Breast epithelium (tissue), 4 donors: Measurements from ENCODE around the gene BCORL1. TPM values are rescaled to one million over a fixed set of nuclear protein-coding genes. Genes with fewer than 3 reads are reported as not detected.

Source experiments
- DNase-seq, 2 donors: peaks; one replicate each; pipeline ENCODE4 v3.0.0-alpha.2; 2019; ENCODE audit warnings: low spot score in 2 of 2
- H3K27ac ChIP-seq, 2 donors: fragments of 200-600 bp; sonication (generic) in 1 of 2; one replicate each; pipeline ENCODE4 v1.5.1; 2016 to 2019; ENCODE audit warnings: mild to moderate bottlenecking in 1 of 2
- H3K27me3 ChIP-seq, 2 donors: fragments of 200-600 bp; sonication (generic) in 1 of 2; one replicate each; pipeline versions ENCODE4 v1.5.1 to v1.6.0; 2017 to 2019; ENCODE audit warnings: control low read depth in 1 of 2, mild to moderate bottlenecking in 1 of 2
- H3K36me3 ChIP-seq: fragments of 200-600 bp; one replicate; pipeline ENCODE4 v1.5.1; 2019
- H3K4me1 ChIP-seq, 2 donors: fragments of 200-600 bp; sonication (generic); one replicate each; pipeline ENCODE4 v1.5.1; 2016 to 2019; ENCODE audit warnings: control low read depth in 1 of 2
- H3K4me3 ChIP-seq, 3 donors: fragments of 200-600 bp; sonication (generic); 1 replicate in 2 of 3; 2 replicates in 1 of 3; pipeline ENCODE4 v1.5.1; 2016 to 2019; ENCODE audit warnings: mild to moderate bottlenecking in 3 of 3, moderate library complexity in 2 of 3
- H3K9me3 ChIP-seq, 2 donors: fragments of 200-600 bp; sonication (generic) in 1 of 2; one replicate each; pipeline ENCODE4 v1.5.1; 2016 to 2019; ENCODE audit warnings: control low read depth in 1 of 2
- POLR2A ChIP-seq: fragments of 450-650 bp; IDR thresholded peaks from one replicate; pipeline ENCODE4 v1.6.1; 2016; ENCODE audit warnings: antibody characterized with exemption, mild to moderate bottlenecking, moderate library complexity
- POLR2AphosphoS5 ChIP-seq, 3 donors: sonication (generic); formaldehyde crosslinking; IDR thresholded peaks; one replicate each; pipeline ENCODE4 v1.6.1; 2017; ENCODE audit warnings: antibody characterized with exemption in 3 of 3
- intact Hi-C: fragments of 100-400 bp; cut with DNase I; formaldehyde crosslinking; loops from one replicate; pipeline ENCODE4 v1.15.1; 2023; ENCODE audit warnings: low total_unique reads
- total RNA-seq, 3 donors: library from RNA; depleted of rRNA; stranded (reverse); fragments of >200 nt; gene quantifications; one replicate each; pipeline ENCODE4 v1.1.0, GENCODE V29; 2016
- TF ChIP-seq, protein P1 (sequence below), 3 donors: fragments of 450-650 bp; IDR thresholded peaks; one replicate each; pipeline ENCODE4 v1.5.1; 2016 to 2017; ENCODE audit warnings: antibody characterized with exemption in 3 of 3, mild to moderate bottlenecking in 3 of 3, moderate library complexity in 3 of 3

The BCORL1 gene
- total RNA-seq, 3 donors from 2014 or later = 4.5 to 5.0 (median 4.9) TPM

DNA sequence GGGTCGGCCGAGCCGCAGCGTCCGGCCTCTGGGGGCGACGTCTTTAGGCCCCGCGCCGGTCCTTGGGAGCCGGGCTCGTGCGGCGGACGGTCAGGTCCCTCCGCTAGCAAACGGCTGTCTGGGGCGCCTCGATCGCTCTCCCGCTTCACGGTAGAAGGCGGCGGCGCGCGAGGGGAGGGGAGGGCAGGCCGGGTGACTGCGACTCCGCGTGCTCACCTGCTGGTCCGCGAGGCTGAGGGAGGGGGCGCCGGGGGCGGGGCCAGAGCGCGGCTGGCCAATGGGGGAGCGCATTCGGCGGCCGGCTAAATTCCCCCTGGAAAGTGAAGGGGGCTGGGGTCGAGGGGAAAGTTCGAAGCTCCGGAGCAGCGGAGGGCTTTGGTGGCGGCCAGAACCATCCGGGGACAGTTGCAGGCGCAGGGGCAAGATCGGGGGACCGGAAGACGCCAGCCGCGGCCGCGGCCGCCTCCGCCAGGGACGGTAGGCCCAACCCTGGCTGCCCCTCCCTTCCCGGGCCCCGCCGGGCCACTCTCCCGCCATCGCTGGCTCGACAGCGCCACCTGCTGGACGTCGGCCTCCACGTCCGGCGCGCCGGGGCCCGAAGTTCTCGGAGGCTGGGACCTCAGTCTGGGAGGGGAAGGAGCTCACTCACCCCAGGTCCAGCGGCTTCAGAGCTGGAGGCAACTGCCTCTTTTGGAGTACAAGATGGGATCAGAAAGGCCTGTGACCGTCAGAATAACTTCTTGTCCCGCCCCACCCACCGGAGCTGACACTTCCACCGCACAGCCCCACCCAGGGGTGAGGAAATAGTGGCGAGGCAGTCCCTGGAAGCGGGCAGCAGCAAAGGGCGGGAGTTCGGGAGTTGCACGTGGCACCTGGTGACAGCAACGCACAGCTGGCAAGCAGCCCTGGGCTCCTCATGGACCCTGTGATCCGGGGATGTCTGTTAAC lies 78.0 kb downstream of the BCORL1 start:
- H3K27ac ChIP-seq = peak overlapping the region; percentile 50 to 72
- intact Hi-C loops = no loop called here

DNA sequence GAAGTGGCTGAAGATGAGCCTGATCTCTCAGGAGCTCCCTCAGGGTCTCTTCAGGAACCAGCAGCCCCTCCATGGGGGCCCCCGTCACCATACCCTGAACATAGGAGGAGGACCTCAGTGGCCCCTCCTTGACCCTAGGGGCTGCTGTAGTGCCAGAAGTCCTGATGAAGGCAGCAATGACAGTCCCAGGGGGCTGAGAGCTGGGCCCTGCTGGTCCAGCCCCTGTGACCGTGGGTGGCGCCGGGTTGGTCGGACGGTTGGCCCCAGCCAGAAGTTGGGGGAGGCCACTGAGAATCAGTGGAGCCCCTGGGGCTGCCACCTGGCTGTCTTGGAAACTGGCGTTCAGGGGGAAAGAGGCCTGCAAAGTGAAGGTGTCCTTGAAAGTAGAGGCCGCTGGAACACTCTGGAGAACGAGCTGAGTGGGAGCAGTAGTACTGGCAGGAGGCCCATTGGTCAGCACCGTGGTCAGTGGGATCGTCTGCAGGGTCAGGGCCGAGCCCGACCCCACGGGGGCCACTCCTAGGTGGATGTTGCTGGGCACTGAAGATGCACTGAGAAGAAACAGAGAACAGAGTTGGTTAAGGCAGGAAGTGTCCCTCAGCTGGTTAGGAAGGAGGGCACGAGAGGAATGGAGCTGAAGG lies 84.7 kb downstream of the BCORL1 start:
- no peak for DNase-seq
- intact Hi-C loops = no loop called here
- Histone ChIP-seq H3K4me3 (no peak overlapping the region), H3K36me3 (peaks cover 4% of the 10 kb centered on the region), H3K27ac (no peak overlapping the region), H3K9me3 (no peaks in the 10 kb centered on the region), H3K27me3 (peaks cover 0 to 5% of the 10 kb centered on the region in 2 donors), H3K4me1 (no peaks in the 10 kb centered on the region)
- TF ChIP-seq POLR2A (no peak), POLR2AphosphoS5 (IDR thresholded peaks at IDR 0.05) (no peak)
- TF ChIP-seq, protein P1, sequence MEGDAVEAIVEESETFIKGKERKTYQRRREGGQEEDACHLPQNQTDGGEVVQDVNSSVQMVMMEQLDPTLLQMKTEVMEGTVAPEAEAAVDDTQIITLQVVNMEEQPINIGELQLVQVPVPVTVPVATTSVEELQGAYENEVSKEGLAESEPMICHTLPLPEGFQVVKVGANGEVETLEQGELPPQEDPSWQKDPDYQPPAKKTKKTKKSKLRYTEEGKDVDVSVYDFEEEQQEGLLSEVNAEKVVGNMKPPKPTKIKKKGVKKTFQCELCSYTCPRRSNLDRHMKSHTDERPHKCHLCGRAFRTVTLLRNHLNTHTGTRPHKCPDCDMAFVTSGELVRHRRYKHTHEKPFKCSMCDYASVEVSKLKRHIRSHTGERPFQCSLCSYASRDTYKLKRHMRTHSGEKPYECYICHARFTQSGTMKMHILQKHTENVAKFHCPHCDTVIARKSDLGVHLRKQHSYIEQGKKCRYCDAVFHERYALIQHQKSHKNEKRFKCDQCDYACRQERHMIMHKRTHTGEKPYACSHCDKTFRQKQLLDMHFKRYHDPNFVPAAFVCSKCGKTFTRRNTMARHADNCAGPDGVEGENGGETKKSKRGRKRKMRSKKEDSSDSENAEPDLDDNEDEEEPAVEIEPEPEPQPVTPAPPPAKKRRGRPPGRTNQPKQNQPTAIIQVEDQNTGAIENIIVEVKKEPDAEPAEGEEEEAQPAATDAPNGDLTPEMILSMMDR (IDR thresholded peaks at IDR 0.05) = no peak

More for the DNA sequence above, 78.0 kb downstream of the BCORL1 start:
- TF ChIP-seq, protein P1 (IDR thresholded peaks at IDR 0.05) = peak; percentile 72 to 81 (median 79)
- peak in 2 of 3 donors; percentile 44 to 47 for TF ChIP-seq POLR2AphosphoS5 (IDR thresholded peaks at IDR 0.05)
- no peak for TF ChIP-seq POLR2A
- Histone ChIP-seq H3K9me3 (no peaks in the 10 kb centered on the region), H3K27me3 (peaks cover 0 to 13% of the 10 kb centered on the region in 2 donors), H3K36me3 (no peaks in the 10 kb centered on the region), H3K4me3 (peak overlapping the region; percentile 45 to 71 (median 56)), H3K4me1 (no peaks in the 10 kb centered on the region)
- DNase-seq = peak; percentile 49 to 76

DNA sequence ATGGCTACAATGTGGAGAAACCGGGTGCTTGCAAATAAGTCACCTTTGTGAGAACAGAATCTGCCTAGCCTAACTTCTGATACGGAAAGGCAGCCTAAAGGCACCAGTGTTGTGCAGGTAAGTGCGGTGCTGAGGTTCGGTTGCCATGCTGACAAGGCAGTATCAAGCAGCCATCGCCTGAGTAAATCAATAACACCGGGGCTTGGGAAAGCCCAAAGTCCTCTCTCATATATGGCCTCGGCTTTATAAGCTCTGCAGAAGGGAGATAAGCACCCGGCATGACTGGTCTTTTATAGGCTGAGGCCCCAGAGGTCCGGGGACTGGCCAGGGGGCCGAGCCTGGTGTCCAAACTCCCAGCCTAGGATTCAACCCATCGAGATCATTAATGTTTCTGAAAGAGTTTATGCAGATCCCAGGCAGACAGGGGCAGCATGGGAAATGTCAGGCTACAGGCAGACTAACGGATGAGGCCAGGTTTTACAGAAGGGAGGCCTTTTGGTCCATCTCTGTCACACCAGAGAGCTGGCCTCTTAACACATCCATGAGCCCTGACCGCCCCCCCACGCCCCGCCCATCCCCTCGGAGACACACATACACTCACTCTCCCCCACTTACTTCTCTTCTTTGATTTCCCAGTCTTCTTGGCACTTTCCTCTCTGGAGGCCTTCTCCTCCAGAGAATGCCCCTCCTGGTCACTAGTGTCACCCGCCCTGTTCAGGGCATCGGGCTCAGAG lies 89.3 kb downstream of the BCORL1 start:
- Histone ChIP-seq H3K27ac (no peak overlapping the region), H3K4me3 (no peak overlapping the region), H3K4me1 (no peaks in the 10 kb centered on the region), H3K27me3 (peaks cover 0 to 8% of the 10 kb centered on the region in 2 donors), H3K9me3 (no peaks in the 10 kb centered on the region), H3K36me3 (no peaks in the 10 kb centered on the region)
- intact Hi-C loops = no loop called here
- TF ChIP-seq POLR2A (no peak), POLR2AphosphoS5 (IDR thresholded peaks at IDR 0.05) (no peak)
- TF ChIP-seq, protein P1 (IDR thresholded peaks at IDR 0.05) = no peak
- DNase-seq = no peak

DNA sequence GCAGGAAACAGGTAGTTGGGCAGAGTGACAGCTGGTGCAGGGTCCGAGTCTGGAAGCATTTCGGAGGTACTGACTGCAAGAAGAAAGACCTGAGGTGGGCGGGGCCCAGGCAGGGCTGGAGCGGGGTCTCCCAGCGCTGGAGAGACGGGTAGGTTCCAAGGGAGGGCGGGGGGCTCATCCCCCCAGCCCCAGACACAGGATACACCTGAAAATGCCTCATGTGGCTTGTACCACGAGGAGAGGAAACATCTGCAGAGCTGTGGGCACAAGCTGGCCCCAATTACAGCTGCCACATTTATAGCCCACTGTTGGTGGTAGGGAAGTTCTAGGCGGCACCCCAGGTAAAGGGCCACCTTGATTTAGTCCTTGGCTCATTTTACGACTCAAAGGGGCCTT lies 89.9 kb downstream of the BCORL1 start:
- Histone ChIP-seq H3K9me3 (no peaks in the 10 kb centered on the region), H3K4me1 (no peaks in the 10 kb centered on the region), H3K36me3 (no peaks in the 10 kb centered on the region), H3K4me3 (no peak overlapping the region), H3K27ac (no peak overlapping the region), H3K27me3 (peaks cover 0 to 8% of the 10 kb centered on the region in 2 donors)
- no peak for DNase-seq
- intact Hi-C loops = no loop called here
- TF ChIP-seq POLR2A (no peak), POLR2AphosphoS5 (IDR thresholded peaks at IDR 0.05) (no peak)
- TF ChIP-seq, protein P1 (IDR thresholded peaks at IDR 0.05) = no peak
